Right atrium auricular region (tissue), 2 donors: ENCODE measurements around the gene FEN1. TPM values are rescaled to one million over a fixed set of nuclear protein-coding genes. Genes with fewer than 3 reads are reported as not detected.

ENCODE experiments used
- DNase-seq: peaks from one replicate; pipeline ENCODE4 v3.0.0-alpha.2; 2019; ENCODE audit warnings: low spot score
- H3K27ac ChIP-seq, 2 donors: fragments of 200-600 bp; sonication (generic); 1 replicate in 1 of 2; 2 replicates in 1 of 2; pipeline ENCODE4 v1.5.1; 2016 to 2019
- H3K27me3 ChIP-seq, 2 donors: fragments of 200-600 bp; sonication (generic); one replicate each; pipeline versions ENCODE4 v1.5.1 to v1.6.0; 2017 to 2019
- H3K36me3 ChIP-seq: fragments of 200-600 bp; sonication (generic); one replicate; pipeline ENCODE4 v1.5.1; 2016
- H3K4me1 ChIP-seq, 2 donors: fragments of 200-600 bp; sonication (generic); one replicate each; pipeline versions ENCODE4 v1.5.1 to v1.6.0; 2017 to 2019
- H3K4me3 ChIP-seq, 2 donors: fragments of 200-600 bp; sonication (generic); 1 replicate in 1 of 2; 2 replicates in 1 of 2; pipeline ENCODE4 v1.5.1; 2017 to 2019; ENCODE audit warnings: mild to moderate bottlenecking in 1 of 2, moderate library complexity in 1 of 2
- H3K9me3 ChIP-seq, 2 donors: fragments of 200-600 bp; sonication (generic); one replicate each; pipeline ENCODE4 v1.5.1; 2019
- total RNA-seq, 2 donors: library from RNA; depleted of rRNA; stranded (reverse); fragments of >200 nt; gene quantifications; one replicate each; pipeline ENCODE4 v1.1.0, GENCODE V29; 2016
- TF ChIP-seq, protein P1 (sequence below), 2 donors: fragments of 200-600 bp; sonication (generic); IDR thresholded peaks; one replicate each; pipeline ENCODE4 v1.5.1; 2019; ENCODE audit warnings: antibody characterized with exemption in 2 of 2

The FEN1 gene
- total RNA-seq, 2 donors from 2014 or later, result 3.7 to 4.0 TPM

- Histone ChIP-seq H3K27me3 (no peaks in the 10 kb centered on the region), H3K4me3 (no peak overlapping the region), H3K9me3 (no peaks in the 10 kb centered on the region), H3K27ac (no peak overlapping the region), H3K4me1 (no peaks in the 10 kb centered on the region), H3K36me3 (peaks cover 16% of the 10 kb centered on the region)
- DNase-seq, result no peak
- TF ChIP-seq, protein P1, sequence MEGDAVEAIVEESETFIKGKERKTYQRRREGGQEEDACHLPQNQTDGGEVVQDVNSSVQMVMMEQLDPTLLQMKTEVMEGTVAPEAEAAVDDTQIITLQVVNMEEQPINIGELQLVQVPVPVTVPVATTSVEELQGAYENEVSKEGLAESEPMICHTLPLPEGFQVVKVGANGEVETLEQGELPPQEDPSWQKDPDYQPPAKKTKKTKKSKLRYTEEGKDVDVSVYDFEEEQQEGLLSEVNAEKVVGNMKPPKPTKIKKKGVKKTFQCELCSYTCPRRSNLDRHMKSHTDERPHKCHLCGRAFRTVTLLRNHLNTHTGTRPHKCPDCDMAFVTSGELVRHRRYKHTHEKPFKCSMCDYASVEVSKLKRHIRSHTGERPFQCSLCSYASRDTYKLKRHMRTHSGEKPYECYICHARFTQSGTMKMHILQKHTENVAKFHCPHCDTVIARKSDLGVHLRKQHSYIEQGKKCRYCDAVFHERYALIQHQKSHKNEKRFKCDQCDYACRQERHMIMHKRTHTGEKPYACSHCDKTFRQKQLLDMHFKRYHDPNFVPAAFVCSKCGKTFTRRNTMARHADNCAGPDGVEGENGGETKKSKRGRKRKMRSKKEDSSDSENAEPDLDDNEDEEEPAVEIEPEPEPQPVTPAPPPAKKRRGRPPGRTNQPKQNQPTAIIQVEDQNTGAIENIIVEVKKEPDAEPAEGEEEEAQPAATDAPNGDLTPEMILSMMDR (IDR thresholded peaks at IDR 0.05), result no peak
Measured at GRCh38 chr11:61805146-61805545, 12.4 kb downstream of the FEN1 start.

GRCh38 chr11:61806785-61807184 is 14.1 kb downstream of the FEN1 start:
- no peaks in the 10 kb centered on the region for H3K4me1 ChIP-seq
- no peak for DNase-seq
- H3K27me3 ChIP-seq, result no peaks in the 10 kb centered on the region
- TF ChIP-seq, protein P1 (IDR thresholded peaks at IDR 0.05), result no peak
- H3K9me3 ChIP-seq, result no peaks in the 10 kb centered on the region
- no peak overlapping the region for H3K27ac ChIP-seq
- H3K36me3 ChIP-seq, result peaks cover 31% of the 10 kb centered on the region
- H3K4me3 ChIP-seq, result no peak overlapping the region

DNA sequence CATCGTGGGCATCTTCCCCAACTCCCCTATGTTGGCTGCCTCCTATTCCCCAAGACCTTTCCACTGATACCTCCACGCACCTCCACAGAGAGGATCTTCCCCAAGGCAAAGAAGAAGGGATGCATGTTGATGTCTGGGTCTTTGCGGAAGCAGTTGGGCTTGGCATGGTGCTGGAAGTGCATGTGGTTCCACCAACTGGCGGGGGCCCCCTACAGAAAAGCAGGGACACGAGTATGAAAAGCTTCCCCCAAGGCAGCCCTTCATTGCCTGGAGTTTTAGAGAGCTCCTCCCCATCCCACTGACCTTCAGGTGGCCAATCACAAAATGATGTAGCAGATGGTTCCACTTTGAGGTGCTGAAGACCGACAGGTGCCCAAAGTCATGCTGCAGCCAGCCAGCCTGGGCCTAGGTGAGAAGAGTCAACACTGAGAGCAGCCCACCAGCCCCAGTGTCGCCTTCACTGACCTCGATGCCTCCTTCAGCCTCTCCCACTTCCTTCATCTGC is 18.0 kb downstream of the FEN1 start:
- TF ChIP-seq, protein P1 (IDR thresholded peaks at IDR 0.05), result no peak
- no peaks in the 10 kb centered on the region for H3K9me3 ChIP-seq
- no peaks in the 10 kb centered on the region for H3K27me3 ChIP-seq
- H3K36me3 ChIP-seq, result peaks cover 31% of the 10 kb centered on the region
- H3K27ac ChIP-seq, result no peak overlapping the region
- H3K4me3 ChIP-seq, result no peak overlapping the region
- no peak for DNase-seq
- H3K4me1 ChIP-seq, result no peaks in the 10 kb centered on the region

- H3K4me1 ChIP-seq, result peaks cover 0 to 7% of the 10 kb centered on the region in 2 donors
- H3K9me3 ChIP-seq, result no peaks in the 10 kb centered on the region
- H3K4me3 ChIP-seq, result no peak overlapping the region
- no peaks in the 10 kb centered on the region for H3K27me3 ChIP-seq
- TF ChIP-seq, protein P1 (IDR thresholded peaks at IDR 0.05), result no peak
- H3K36me3 ChIP-seq, result peaks cover 31% of the 10 kb centered on the region
- H3K27ac ChIP-seq, result no peak overlapping the region
- no peak for DNase-seq
Measured at GRCh38 chr11:61811831-61812230, 19.1 kb downstream of the FEN1 start.

DNA sequence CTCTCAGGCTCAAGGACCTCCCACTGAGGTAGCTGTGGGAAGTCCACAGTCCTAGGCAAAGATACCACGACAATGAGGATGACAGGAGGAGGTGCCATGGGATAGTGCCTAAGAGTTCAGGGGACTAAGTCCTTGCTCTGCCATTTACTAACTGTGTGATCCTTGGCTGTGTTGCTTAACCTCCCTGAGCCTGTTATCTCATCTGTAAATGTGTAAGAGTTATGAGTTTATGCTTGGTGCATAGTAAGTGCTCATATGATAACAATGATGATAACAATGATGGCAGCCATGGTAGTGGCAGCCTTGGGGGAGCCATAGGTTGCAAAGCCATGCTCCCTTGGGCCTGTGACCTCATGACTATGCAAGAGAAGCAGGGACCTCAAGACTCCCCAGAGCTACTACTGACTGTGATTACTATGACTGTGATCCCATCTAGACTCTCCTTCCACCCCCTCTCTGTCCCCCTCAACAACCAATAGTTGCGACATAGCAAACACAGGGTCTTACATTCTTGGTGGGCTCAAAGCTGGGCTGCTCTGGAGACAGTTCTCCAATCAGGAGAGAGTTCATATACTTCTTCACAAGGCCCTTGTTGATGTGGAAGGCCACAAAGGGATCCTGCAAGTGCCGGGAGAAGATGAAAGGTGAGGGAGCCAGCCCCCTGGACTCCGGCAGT is 20.2 kb downstream of the FEN1 start:
- no peak overlapping the region for H3K4me3 ChIP-seq
- peaks cover 0 to 14% of the 10 kb centered on the region in 2 donors for H3K4me1 ChIP-seq
- DNase-seq, result no peak
- H3K27me3 ChIP-seq, result no peaks in the 10 kb centered on the region
- no peak overlapping the region for H3K27ac ChIP-seq
- TF ChIP-seq, protein P1 (IDR thresholded peaks at IDR 0.05), result no peak
- peaks cover 31% of the 10 kb centered on the region for H3K36me3 ChIP-seq
- H3K9me3 ChIP-seq, result no peaks in the 10 kb centered on the region
